ENCODE results near the gene MAPK9. TPM values are rescaled to one million over a fixed set of nuclear protein-coding genes. Genes with fewer than 3 reads are reported as not detected.
"Not testable (repeated sequence)": the region's sequence is repeated elsewhere in the genome, so short reads cannot be mapped to it uniquely, and the experiment has no call there.

The MAPK9 gene
- polyA plus RNA-seq, 5 donors = 32.3 to 41.2 (median 39.3) TPM

- no peak for DNase-seq
Measured at GRCh38 chr5:180328296-180329137, 36.6 kb upstream of the MAPK9 start.

GRCh38 chr5:180326989-180327565 is 35.2 kb upstream of the MAPK9 start:
- no peak for DNase-seq

GRCh38 chr5:180324601-180324950 is 32.7 kb upstream of the MAPK9 start:
- DNase-seq = no peak

- no peak for DNase-seq
Measured at GRCh38 chr5:180323941-180324600, 32.2 kb upstream of the MAPK9 start.

GRCh38 chr5:180323160-180323559 is 31.3 kb upstream of the MAPK9 start:
- DNase-seq = no peak

- DNase-seq = no peak
Measured at GRCh38 chr5:180318456-180319089, 26.7 kb upstream of the MAPK9 start.

- no peak for DNase-seq
Measured at GRCh38 chr5:180316586-180316985, 24.7 kb upstream of the MAPK9 start.

GRCh38 chr5:180315762-180316212 is 23.9 kb upstream of the MAPK9 start:
- DNase-seq = peak in 1 of 2 donors; percentile 45

- peak; percentile 46 to 71 for DNase-seq
Measured at GRCh38 chr5:180313677-180314505, 22.0 kb upstream of the MAPK9 start.

- no peak for DNase-seq
Measured at GRCh38 chr5:180311216-180311615, 19.3 kb upstream of the MAPK9 start.

GRCh38 chr5:180306796-180307195 is 14.9 kb upstream of the MAPK9 start:
- no peak for DNase-seq

GRCh38 chr5:180305481-180305880 is 13.6 kb upstream of the MAPK9 start:
- no peak for DNase-seq

- DNase-seq = no peak
Measured at GRCh38 chr5:180304431-180305375, 12.8 kb upstream of the MAPK9 start.

GRCh38 chr5:180304016-180304292 is 12.1 kb upstream of the MAPK9 start:
- DNase-seq = no peak

- DNase-seq = no peak
Measured at GRCh38 chr5:180303226-180304015, 11.5 kb upstream of the MAPK9 start.

- DNase-seq = no peak
Measured at GRCh38 chr5:180302256-180302655, 10.4 kb upstream of the MAPK9 start.

- DNase-seq = no peak
Measured at GRCh38 chr5:180301253-180301652, 9.4 kb upstream of the MAPK9 start.

- no peak for DNase-seq
Measured at GRCh38 chr5:180299526-180299925, 7.6 kb upstream of the MAPK9 start.

GRCh38 chr5:180299014-180299413 is 7.1 kb upstream of the MAPK9 start:
- not testable (repeated sequence) for DNase-seq

All from right lung (tissue), 5 donors.